GM12891 (cell line): ENCODE measurements around the gene LRMDA.

Experiments used
- PAX5 ChIP-seq: IDR thresholded peaks from 2 replicates; pipeline ENCODE4 v1.6.1; 2011; ENCODE audit warnings: low read length, moderate library complexity, mild to moderate bottlenecking; ENCODE audit not compliant: insufficient read depth, severe bottlenecking
- POLR2A ChIP-seq: IDR thresholded peaks from 2 replicates; pipeline ENCODE4 v1.6.1; 2011; ENCODE audit warnings: low read depth, low read length, control low read depth
- POLR2AphosphoS5 ChIP-seq: IDR thresholded peaks from 2 replicates; pipeline ENCODE4 v1.6.1; 2011; ENCODE audit warnings: low read depth, low read length, control low read depth
- POU2F2 ChIP-seq: IDR thresholded peaks from 2 replicates; pipeline ENCODE4 v1.6.1; 2011; ENCODE audit warnings: low read depth, mild to moderate bottlenecking, control low read depth, low read length, moderate library complexity
- SPI1 ChIP-seq: IDR thresholded peaks from 2 replicates; pipeline ENCODE4 v1.6.1; 2011; ENCODE audit warnings: low read depth, low read length, control low read depth
- TAF1 ChIP-seq: IDR thresholded peaks from 2 replicates; pipeline ENCODE4 v1.6.1; 2011; ENCODE audit warnings: low read depth, low read length, control low read depth

GRCh38 chr10:75431180-75432111 lies at the start of gene LRMDA:
- TF ChIP-seq POLR2AphosphoS5 (no peak), POLR2A (no peak), TAF1 (no peak), SPI1 (no peak), POU2F2 (no peak), PAX5 (no peak)
